ENCODE results near the gene CNNM2.
"Not testable (repeated sequence)": the region's sequence is repeated elsewhere in the genome, so short reads cannot be mapped to it uniquely, and the experiment has no call there.

The CNNM2 gene

DNA sequence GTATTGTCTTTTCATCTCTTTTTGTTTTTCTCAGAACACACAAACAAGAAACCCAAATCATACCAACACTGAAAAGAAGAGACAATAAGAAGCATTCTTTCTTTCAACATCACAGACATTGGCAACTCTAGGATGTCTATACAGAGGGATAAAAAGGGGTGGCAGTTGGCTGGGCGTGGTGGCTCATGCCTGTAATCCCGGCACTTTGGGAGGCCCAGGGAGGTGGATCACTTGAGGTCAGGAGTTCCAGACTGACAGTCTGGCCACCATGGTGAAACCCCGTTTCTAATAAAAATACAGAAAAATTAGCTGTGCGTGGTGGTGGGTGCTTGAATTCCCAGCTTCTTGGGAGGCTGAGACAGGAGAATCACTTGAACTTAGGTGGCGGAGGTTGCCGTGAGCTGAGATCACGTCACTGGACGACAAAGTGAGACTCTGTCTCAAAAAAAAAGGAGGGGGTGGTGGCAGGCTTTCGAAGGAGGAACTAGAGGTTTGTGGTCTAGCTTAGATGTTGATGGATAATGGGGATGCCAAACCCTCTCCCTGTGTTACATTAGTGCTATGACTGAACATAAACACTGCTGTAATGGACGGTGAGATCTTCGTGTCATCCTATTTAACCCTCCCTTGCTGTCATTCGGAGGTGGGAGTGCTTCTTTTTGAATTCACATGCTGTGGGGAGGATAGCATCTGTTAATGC is 9.4 kb downstream of the CNNM2 start:
- no peak for DNase-seq

DNA sequence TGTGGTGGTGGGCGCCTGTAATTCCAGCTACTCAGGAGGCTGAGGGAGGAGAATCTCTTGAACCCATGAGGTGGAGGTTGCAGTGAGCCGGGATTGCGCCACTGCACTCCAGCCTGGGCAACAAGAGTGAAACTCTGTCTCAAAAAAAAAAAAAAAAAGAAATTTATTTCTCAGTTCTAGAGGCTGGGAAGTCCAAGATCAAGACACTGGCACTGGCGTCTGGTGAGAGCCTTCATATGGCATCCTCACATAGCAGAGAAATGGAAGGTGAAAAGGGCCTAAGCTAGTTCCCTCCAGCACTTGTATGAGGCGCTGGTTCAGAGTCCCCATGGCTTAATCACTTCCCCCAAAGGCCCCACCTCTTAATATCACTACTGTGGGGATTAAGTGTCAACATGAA is 10.3 kb downstream of the CNNM2 start:
- DNase-seq = not testable (repeated sequence)

DNA sequence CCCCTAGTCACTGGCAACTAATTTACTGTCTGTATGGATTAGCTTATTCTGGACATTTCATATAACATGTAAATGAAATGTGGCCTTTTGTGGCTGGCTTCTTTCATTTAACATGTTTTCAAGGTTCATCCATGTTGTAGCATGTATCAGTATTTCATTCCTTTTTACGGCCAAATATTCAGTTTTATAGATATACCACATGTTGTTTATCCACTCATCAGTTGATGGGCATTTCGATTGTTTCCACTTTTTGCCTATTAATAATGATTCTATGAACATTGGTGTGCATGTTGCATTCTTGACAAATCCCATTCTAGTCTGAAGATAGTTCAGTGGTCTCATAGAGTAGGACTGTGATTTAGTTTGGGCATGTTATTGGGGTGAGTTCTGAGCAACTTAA is 12.6 kb downstream of the CNNM2 start:
- DNase-seq = no peak

DNA sequence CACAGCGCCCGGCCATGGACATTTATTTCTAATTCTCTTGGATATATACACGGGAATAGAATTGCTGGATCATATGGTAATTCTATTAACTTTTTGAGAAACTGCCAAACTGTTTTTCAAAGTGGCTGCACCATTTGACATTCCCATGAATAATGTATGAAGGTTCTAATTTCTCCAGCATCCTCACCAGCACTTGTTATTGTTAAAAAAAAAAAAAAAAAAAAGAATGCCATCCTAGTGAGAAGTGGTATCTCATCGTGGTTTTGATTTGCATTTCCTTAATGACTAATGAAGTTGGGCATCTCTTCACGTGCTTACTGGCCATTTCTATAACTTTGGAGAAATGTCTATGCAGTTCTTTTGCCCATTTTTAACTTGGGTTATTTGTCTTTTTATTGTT is 13.5 kb downstream of the CNNM2 start:
- DNase-seq = no peak

DNA sequence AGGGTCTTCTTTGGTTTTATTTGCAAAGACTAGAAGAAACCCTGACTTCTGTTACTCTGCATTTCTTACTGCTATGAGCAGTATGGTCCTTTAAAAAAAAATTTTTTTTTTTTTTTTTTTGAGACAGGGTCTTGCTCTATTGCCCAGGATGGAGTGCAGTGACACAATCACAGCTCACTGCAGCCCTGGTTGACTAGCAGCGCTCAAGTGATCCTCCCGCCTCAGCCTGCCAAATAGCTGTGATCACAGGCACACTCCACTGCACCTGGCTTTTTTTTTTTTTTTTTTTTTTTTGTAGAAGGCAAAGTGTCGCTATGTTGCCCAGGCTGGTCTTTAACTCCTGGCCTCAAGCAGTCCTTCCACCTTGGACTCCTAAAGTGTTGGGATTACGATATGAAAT is 17.4 kb downstream of the CNNM2 start:
- DNase-seq = no peak

DNA sequence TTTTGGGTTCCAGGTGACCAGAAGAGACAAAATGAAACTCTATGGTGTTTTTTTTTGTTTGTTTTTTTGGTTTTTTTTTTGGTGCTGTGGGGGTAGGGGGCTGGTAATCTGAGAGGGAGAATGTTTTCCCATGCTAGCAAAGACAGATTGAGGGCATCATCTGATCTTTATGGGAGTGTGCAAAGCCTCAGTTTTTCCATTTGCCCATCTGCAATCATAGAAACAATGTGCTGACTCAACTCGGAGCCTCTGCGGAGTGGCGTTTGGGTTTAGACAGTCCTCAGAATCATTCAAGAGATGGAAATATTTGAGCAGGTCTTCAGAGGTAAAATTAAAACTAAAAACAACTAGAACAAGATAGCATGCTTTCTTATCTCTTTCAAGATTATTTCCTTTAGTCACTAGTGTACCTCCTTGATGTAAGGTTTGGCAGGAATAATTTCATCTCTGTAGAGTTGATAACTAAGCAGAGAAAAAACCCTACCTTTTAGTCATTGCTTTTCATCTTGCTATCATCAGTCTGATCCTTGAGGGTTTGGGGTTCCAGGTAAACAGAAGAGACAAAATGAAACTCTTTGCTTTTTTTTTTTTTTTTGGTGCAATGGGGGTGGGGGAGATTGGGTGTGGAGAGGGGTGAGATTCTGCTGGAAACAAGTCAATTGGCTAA is 18.0 kb downstream of the CNNM2 start:
- no peak for DNase-seq

DNA sequence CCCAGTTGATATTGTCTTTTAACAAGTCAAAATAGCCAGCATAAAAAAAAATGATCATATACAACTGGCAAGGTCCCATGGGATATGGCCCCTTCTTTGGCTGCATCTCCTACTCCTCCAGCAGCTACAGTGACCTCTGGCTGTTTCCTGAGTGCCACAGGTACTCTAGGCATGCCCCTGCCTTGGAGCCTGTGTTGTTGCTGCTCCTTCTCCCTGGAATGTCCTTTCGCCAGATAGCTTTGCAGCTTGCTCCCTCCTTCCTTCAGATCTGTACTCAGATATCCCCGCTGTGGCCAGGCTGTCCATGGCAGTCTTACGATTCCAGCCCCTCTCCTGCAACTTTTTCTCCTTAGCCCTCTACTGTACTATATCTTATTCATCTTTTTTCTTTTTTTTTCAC is 23.3 kb downstream of the CNNM2 start:
- DNase-seq = no peak

DNA sequence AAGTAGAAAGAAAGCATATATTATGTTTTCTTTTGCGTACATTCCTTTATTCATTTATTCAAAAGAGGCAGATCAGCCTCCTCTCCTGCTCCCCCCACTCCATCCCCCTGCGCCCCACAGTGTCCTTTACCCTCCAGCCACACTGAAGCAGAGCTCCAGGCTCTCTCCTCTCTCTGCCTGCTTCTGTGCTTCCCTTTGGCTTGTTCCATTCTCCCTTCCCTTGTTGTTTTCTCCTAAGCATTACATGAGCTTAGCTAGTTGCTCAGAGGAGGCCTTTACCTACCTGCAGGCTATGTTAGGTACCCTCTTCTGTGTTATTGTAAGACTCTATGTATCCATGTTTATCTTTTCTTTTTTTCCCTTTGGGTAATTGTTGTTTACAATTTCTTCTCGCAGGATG is 27.4 kb downstream of the CNNM2 start:
- DNase-seq = no peak

DNA sequence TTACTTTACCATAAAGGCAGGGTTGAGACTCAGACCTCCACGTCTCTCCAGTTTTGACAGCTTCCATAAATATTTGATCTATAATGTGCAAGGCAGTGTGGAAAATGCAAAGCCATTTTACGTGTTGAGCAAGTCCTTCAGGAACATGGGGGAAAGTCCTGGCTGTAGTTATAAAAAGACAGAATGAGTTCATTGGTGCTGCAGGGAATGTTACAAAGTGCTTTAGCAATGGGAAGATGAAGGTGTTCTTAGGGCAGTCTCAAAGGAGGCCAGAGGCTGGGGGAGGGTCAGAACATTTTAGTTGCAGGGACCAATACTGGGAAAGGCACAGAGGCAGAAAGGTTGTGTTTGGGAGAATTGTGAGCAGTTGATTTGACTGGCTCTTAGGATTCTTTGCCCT is 27.9 kb downstream of the CNNM2 start:
- DNase-seq = no peak

DNA sequence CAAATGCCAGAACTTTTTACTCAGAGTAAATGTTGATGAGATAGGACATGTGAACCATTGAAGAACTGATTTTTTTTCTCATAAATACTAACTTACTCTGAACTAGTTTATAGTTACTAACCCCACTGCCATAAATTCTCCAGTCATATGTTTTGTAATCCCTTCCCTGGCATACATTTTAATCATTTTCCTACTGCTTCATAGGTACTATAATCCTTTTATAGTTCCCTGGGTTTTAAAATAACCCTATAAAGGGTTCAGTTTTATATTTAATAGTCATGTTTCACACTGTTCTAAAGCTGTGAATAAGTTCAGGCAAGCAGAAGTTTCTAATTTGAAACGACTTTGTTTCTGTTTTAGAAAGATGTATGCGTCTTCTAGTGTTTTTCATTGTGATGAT is 28.9 kb downstream of the CNNM2 start:
- DNase-seq = no peak

DNA sequence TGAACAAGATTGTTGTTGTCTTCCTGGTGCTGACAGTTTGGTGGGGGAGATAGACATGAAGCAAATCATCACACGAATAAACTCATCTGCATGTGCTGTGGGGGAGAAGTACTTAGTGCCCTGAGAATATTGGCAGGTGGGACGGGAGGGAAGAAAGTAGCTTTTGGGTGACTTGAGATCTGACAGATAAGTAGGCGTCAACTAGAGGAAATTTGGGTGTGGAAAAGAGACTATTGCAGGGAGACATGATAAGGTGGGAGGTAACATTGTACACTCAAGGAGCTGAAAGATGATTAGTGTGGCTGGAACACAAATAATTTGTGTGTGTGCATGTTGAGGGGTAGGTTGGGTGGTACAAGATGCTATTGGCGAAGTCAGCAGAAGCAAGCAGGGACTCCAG is 30.1 kb downstream of the CNNM2 start:
- no peak for DNase-seq

DNA sequence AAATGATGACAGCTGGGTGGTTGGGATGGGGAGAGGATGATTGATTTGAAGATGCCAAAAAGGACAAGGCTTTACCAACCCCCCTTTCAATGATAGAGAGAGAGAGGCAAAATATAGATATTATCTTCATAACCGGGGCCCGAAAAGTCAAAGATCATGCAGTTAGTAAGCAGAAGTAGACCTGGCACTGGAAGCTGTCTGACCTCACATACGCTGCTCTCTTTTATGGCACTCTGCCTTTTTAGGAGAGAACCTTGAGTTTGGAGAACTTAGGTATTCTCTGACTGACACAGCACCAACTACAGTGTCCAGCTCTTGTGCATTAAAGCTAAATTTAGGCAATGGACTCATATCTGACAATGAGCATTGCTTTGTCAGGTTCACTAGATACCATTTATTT is 30.7 kb downstream of the CNNM2 start:
- no peak for DNase-seq

DNA sequence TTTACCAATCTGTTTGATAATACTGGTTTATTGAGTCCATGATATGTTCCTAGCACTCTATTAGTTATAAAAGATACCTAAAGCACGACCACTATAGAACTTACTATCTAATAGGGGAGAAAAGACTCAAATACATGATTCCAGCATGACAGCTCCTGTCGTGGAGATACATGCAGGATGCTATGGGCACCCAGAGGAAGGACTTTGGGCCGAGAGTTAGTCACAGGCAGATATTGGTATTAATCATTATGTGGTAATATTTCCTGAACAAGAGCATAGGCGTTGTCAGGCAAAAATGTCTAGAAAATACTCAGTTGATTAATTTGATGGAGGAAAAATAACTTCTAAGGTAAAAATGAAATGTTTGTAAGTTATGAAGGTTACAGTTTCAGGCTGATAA is 31.8 kb downstream of the CNNM2 start:
- DNase-seq = no peak

DNA sequence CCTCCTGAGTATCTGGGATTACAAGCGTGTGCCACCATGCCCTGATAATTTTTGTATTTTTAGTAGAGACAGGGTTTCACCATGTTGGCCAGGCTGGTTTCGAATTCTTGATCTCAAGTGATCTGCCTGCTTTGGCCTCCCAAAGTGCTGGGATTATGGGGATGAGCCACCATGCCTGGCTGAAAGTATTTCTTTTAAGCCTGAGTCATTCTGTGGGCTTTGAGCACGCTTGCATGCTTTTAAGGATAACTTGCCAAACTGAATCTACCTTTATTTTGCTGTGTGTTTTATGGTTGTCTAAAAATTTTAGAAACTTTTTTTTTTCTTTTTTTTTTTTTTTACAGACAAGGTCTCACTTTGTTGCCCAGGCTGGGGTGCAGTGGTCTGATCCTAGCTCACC is 33.2 kb downstream of the CNNM2 start:
- DNase-seq = no peak

DNA sequence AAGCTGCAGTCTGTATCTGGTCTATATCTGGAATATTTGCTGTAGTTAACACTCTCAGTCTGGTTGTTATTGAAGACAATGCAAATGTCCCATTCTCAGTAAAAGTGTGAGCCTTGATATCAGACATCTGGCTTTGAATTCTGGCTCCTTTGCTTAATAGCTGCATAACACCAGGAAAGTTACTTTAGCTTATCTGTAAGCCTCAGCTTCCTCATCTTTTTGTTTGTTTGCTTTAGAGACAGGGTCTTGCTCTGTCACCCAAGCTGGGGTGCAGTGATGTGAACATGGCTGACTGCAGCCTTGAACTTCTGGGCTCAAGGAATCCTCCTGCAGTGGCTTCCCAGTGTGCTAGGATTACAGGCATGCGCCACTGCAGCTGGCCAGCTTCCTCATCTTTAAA is 41.3 kb downstream of the CNNM2 start:
- no peak for DNase-seq

DNA sequence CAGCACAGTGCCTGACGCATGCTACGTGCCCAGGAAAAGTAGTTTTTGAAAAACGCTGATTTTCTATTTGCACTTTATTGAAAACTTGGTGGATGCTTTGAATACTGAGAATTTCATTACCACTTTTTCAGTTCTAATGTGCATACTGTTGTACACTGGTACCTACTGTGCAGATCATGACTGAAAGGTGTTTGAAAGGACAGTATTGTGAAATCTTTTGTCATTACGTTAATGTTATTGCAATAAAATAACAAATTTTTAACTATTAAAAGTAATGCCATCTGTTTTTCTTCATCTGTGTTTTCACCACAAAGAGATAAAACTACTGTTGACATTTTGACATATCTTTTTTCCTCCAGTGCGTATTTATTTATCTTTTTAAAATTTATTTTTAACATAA is 42.1 kb downstream of the CNNM2 start:
- no peak for DNase-seq

DNA sequence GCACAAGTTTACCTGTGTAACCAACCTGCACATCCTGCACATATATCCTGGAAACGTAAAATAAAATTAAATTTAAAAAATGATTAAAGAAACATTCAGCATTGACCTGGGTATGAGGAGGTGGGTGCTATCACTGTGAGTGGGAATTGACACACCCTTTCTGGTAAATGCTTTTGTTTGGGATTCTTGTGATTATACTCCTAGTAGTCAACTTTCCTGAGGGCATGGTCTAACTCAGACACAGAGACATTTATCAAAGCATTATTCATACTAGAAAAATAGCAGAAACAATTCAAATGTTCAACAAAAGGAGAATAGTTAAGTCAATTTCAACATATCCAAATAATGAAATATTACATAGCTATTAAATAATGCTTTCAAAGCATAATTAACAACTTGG is 44.2 kb downstream of the CNNM2 start:
- no peak for DNase-seq

DNA sequence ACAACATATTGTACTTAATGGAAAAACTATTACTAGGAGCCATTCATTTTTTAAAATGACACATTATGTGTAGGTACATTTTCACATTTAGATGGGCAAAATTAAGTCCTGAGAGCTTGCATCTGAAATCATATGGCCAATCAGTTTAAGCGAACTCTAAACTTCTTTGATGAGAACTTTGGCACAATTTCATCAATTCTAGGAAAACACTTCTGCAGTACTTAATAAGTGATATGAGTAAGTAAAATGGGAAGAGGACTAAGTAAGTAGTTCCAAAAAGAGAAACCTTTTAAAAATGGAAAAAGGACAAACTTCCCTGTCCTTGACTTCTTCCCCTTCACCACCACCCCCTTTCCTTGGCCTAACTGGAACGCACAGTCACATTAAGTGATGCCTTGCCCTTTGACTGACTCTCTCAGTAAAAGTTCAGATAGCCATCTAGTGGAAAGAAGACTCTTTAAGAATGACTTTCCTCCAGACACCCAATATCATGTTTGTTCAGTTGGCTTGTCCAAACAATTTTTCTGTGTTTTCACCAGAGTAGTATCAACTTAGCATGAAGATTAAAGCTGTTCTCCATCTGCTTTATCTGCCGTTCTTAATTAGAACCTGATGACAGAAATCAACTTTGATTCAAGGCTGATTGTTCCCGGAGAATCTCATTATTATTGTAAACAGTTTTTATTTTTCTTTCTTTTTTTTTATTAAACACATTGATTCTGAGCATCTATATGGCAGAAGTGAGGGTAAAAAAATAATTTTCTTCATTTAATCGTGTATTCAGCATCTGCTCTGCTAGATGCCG is 45.1 kb downstream of the CNNM2 start:
- DNase-seq = no peak

DNA sequence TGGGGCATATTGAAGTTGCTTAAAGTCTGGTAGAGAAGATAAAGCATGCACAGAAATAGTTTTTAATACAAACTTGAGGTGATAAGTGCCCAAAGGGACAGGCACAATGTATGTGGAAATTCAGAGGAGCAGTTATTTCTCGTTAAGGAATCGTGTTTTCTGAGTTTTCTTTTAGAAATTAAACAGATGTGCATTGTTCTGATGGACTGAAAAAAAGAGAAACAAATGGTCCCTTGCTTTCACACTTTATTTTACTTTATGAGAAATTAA is 45.6 kb downstream of the CNNM2 start:
- DNase-seq = no peak

DNA sequence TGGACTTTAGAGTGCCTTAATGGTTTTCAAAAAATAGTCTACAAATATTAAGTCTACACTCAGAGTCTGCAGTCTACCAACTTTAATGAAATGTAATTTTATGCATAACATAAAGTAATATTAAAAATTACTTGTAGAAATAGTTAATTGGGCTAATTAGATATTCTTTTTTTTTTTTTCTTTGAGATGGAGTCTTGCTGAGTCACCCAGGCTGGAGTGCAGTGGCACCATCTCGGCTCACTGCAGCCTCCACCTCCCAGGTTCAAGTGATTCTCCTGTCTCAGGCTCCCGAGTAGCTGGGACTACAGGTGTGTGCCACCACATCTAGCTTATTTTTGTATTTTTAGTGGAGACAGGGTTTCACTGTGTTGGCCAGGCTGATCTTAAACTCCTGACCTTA is 46.0 kb downstream of the CNNM2 start:
- not testable (repeated sequence) for DNase-seq

DNA sequence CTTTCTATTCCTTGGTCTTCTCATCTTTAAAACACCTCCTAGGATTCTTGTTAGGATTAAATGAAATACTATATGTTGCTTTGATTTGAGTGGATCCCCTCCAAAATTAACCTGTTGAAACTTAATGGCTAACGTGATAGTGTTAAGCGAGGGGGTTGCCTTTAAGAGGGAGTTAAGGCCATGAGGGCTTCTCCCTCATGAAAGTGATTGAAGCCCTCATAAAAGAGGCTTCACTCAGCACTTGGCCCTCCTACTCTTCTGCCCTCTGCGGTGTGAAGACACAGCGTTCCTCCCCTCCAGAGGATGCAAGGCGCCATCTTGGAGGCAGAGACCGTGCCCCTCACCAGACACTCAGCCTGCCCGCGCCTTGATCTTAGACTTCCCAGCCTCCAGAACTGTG is 46.6 kb downstream of the CNNM2 start:
- DNase-seq = no peak

DNA sequence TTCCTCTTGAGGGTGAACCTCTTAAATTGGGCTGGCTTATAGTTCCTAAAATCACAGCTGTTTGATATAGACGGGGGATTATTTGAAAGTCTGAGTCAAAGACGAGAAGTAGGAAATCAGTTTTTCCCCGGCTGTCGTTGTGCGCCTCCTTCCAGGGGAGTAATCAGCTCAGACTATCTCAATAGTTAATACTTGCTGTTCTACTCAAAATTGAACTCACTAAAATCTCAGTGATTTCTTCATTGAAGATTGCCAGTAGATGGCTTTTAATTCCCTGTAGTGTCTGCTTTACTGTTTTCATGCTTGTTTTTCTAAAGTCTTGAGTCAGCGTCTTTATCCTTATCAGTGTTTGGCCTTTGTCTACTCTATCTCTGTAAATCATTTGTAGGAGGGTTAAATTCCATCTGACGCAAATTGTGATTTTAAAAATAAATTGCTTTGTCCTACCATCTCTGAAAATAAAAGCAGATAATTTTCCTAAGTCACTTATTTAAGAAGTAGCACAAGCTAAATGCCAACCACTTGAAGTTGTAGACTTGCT is 47.3 kb downstream of the CNNM2 start:
- no peak for DNase-seq

DNA sequence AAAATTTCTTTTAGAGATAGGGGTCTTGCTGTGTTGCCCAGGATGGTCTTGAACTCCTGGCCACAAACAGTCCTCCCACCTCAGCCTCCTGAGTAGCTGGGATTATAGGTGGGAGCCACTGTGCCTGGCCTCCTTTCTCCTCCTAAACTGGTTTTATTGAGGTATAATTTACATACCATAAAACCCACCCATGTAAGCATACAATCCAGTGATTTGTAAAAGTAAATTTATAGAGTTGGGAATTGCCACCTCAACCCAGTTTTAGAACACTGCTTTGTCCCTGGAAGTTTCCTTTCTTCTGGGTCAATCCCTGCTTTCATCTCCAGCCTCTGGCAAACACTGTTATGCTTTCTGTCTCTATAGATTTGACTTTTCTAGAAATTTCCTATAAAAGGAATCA is 49.0 kb downstream of the CNNM2 start:
- no peak for DNase-seq
